GM06990 (cell line): ENCODE measurements around the gene CAST.

ENCODE experiments used
- DNase-seq: peaks from one replicate; pipeline ENCODE4 v3.0.0-alpha.2; 2011; ENCODE audit not compliant: insufficient read length; ENCODE audit errors: extremely low read depth
- H3K27me3 ChIP-seq: replicated peaks from 2 replicates; pipeline ENCODE4 v1.6.0; 2011; ENCODE audit warnings: low read length; ENCODE audit not compliant: control insufficient read depth, insufficient read depth
- H3K36me3 ChIP-seq: 2 replicates; pipeline ENCODE4 v1.5.1; 2011; ENCODE audit warnings: low read length; ENCODE audit not compliant: control insufficient read depth, insufficient read depth
- H3K4me3 ChIP-seq: replicated peaks from 2 replicates; pipeline ENCODE4 v1.5.1; 2011; ENCODE audit warnings: low read depth, mild to moderate bottlenecking, control low read depth, low read length
- TF ChIP-seq, protein P1 (sequence below): IDR thresholded peaks from 2 replicates; pipeline ENCODE4 v1.5.1; 2011; ENCODE audit warnings: low read length, control low read depth, mild to moderate bottlenecking, inconsistent platforms; ENCODE audit not compliant: insufficient read depth, poor library complexity, severe bottlenecking

CAST gene

DNA sequence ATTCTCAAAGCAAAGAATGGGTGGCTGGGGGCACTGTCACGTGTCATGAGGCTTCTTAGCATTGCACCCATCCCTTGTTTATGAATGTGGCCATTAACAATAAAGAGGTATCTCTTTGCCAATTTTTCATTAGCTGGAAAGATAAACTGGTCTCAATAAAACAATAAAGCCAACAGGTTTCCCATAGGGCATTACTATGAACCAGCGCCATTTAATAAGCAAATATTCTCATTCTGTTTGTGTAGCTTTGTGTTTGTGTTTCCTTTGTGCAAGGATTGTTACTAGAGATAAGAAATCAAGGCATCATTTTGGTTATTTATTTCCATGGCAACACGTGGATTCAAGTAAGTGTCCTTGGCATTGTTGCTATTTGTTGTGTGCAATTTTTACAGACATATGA is 37.6 kb upstream of the CAST start:
- Histone ChIP-seq H3K4me3 (no peak overlapping the region), H3K36me3 (no peaks in the 10 kb centered on the region), H3K27me3 (no peaks in the 10 kb centered on the region)
- TF ChIP-seq, protein P1, sequence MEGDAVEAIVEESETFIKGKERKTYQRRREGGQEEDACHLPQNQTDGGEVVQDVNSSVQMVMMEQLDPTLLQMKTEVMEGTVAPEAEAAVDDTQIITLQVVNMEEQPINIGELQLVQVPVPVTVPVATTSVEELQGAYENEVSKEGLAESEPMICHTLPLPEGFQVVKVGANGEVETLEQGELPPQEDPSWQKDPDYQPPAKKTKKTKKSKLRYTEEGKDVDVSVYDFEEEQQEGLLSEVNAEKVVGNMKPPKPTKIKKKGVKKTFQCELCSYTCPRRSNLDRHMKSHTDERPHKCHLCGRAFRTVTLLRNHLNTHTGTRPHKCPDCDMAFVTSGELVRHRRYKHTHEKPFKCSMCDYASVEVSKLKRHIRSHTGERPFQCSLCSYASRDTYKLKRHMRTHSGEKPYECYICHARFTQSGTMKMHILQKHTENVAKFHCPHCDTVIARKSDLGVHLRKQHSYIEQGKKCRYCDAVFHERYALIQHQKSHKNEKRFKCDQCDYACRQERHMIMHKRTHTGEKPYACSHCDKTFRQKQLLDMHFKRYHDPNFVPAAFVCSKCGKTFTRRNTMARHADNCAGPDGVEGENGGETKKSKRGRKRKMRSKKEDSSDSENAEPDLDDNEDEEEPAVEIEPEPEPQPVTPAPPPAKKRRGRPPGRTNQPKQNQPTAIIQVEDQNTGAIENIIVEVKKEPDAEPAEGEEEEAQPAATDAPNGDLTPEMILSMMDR: no peak
- DNase-seq: no peak

DNA sequence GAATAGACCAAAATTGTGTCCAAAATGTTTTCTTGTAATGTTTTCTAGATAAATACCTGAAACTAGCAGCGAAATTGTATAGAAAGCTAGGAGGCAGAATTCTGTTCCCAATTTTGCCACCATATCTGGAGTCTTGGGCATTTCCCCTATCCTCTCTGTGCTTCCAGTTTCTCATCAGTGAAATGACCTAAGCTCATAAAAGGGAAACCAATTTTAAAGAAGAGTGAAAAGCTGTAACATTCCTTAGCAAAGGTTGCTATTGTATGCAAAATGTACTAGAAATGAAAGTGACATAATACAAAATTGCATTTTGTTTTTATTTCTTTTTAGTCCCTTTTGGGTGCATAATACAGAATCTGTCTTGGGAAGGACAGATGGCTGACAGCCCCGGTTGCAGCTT is 36.8 kb upstream of the CAST start:
- Histone ChIP-seq H3K4me3 (no peak overlapping the region), H3K27me3 (no peaks in the 10 kb centered on the region), H3K36me3 (no peaks in the 10 kb centered on the region)
- DNase-seq: no peak
- TF ChIP-seq, protein P1: no peak

GRCh38 chr5:96626956-96627355 is 35.2 kb upstream of the CAST start:
- Histone ChIP-seq H3K36me3 (no peaks in the 10 kb centered on the region), H3K27me3 (no peaks in the 10 kb centered on the region), H3K4me3 (no peak overlapping the region)
- no peak for DNase-seq
- TF ChIP-seq, protein P1: no peak

- Histone ChIP-seq H3K4me3 (no peak overlapping the region), H3K36me3 (no peaks in the 10 kb centered on the region), H3K27me3 (no peaks in the 10 kb centered on the region)
- TF ChIP-seq, protein P1: no peak
- DNase-seq: no peak
These were observed 34.3 kb upstream of the CAST start for GRCh38 chr5:96627792-96628398.

DNA sequence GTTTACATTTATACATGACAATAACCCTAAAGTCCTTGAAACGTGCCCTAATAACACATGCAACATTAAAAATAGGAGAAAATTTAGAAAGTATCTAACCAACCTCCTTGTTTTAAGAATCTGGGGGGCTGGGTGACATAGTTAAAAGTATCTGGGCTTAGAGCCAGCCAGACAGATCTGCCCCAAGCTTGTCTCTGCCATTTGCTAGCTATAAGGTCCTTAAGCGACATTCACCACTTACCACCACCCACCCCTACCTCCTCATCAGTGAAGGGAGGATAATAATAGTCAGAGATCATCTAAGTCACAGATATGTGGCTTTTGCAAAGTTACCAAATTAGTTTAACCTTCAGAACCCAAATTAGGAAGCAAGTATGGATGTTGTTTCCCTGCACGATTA is 33.8 kb upstream of the CAST start:
- no peak for DNase-seq
- no peak overlapping the region for H3K4me3 ChIP-seq
- TF ChIP-seq, protein P1: no peak

GRCh38 chr5:96629774-96630173 is 32.4 kb upstream of the CAST start:
- DNase-seq: no peak

More for the DNA sequence above, 33.8 kb upstream of the CAST start:
- Histone ChIP-seq H3K36me3 (no peaks in the 10 kb centered on the region), H3K27me3 (no peaks in the 10 kb centered on the region)

More at GRCh38 chr5:96629774-96630173, 32.4 kb upstream of the CAST start:
- H3K4me3 ChIP-seq: no peak overlapping the region
- H3K27me3 ChIP-seq: no peaks in the 10 kb centered on the region
- TF ChIP-seq, protein P1: no peak
- H3K36me3 ChIP-seq: no peaks in the 10 kb centered on the region
